HG02973 (cell line): ENCODE data around the gene WDR7.

ENCODE experiments used
- ATAC-seq: cut with Tn5 transposase; IDR thresholded peaks from one replicate; pipeline ENCODE4 v1.9.1; 2021; ENCODE audit warnings: moderate library complexity; ENCODE audit not compliant: unreplicated experiment

Gene WDR7

GRCh38 chr18:56721031-56721430 is 69.9 kb downstream of the WDR7 start:
- no peak for ATAC-seq

GRCh38 chr18:56721491-56721890 is 70.3 kb downstream of the WDR7 start:
- no peak for ATAC-seq

GRCh38 chr18:56722518-56722917 is 71.4 kb downstream of the WDR7 start:
- no peak for ATAC-seq

GRCh38 chr18:56723068-56723467 is 71.9 kb downstream of the WDR7 start:
- ATAC-seq, result no peak

GRCh38 chr18:56723706-56724105 is 72.5 kb downstream of the WDR7 start:
- ATAC-seq, result no peak

- no peak for ATAC-seq
Measured at GRCh38 chr18:56726906-56727305, 75.7 kb downstream of the WDR7 start.

GRCh38 chr18:56727399-56727798 is 76.2 kb downstream of the WDR7 start:
- no peak for ATAC-seq

- ATAC-seq, result no peak
Measured at GRCh38 chr18:56728741-56729140, 77.6 kb downstream of the WDR7 start.

- no peak for ATAC-seq
Measured at GRCh38 chr18:56738184-56738583, 87.0 kb downstream of the WDR7 start.

GRCh38 chr18:56739731-56740130 is 88.6 kb downstream of the WDR7 start:
- ATAC-seq, result no peak

- ATAC-seq, result no peak
Measured at GRCh38 chr18:56740645-56741044, 89.5 kb downstream of the WDR7 start.

- no peak for ATAC-seq
Measured at GRCh38 chr18:56741685-56742084, 90.5 kb downstream of the WDR7 start.

- ATAC-seq, result no peak
Measured at GRCh38 chr18:56743115-56743514, 92.0 kb downstream of the WDR7 start.

GRCh38 chr18:56747032-56747658 is 96.0 kb downstream of the WDR7 start:
- peak; percentile 90 for ATAC-seq

GRCh38 chr18:56747857-56748256 is 96.7 kb downstream of the WDR7 start:
- ATAC-seq, result no peak

- ATAC-seq, result no peak
Measured at GRCh38 chr18:56748698-56749268, 97.6 kb downstream of the WDR7 start.

GRCh38 chr18:56756966-56757365 is 105.8 kb downstream of the WDR7 start:
- ATAC-seq, result no peak

GRCh38 chr18:56770097-56770496 is 118.9 kb downstream of the WDR7 start:
- no peak for ATAC-seq

GRCh38 chr18:56770873-56771272 is 119.7 kb downstream of the WDR7 start:
- ATAC-seq, result no peak

GRCh38 chr18:56775701-56776100 is 124.5 kb downstream of the WDR7 start:
- no peak for ATAC-seq

- no peak for ATAC-seq
Measured at GRCh38 chr18:56787390-56787789, 136.2 kb downstream of the WDR7 start.

GRCh38 chr18:56789004-56789888 is 138.1 kb downstream of the WDR7 start:
- no peak for ATAC-seq
